ENCODE results near the gene SMIM7. TPM values are rescaled to one million over a fixed set of nuclear protein-coding genes. Genes with fewer than 3 reads are reported as not detected.

The SMIM7 gene
- total RNA-seq, 1 experiment from 2014 or later, result 66.4 TPM

DNA sequence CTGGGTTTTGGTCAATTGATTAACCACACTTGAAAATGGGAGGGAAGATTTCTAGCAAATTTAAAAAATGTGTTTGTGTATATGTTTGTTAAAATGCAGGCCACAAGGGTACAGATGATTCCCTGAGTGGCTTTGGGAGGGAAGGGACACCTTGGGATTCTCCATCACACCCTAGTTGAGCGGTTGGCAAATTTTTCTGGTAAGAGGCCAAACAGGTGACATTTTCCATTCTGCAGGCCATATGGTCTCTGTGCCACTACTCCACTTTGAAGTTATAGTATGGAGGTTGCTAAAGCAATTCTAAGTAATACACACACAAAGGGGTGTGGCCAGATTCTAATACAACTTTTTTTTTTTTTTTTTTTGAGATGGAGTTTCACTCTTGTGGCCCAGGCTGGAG is 19.0 kb downstream of the SMIM7 start:
- POLR2A ChIA-PET, result no interaction called here
- no peaks in the 10 kb centered on the region for H4K20me1 ChIP-seq (ENCODE audit: insufficient read depth)
- H3K9me3 ChIP-seq (ENCODE audit: control insufficient read depth in 1 of 2, insufficient read depth in 1 of 2, low read depth in 1 of 2, low read length in 2 of 2), result no peaks in the 10 kb centered on the region
- no peak overlapping the region for H2AFZ ChIP-seq (ENCODE audit: low read depth, low read length, poor library complexity, severe bottlenecking)
- no peaks in the 10 kb centered on the region for H3K9me2 ChIP-seq (ENCODE audit: insufficient read depth)
- intact Hi-C loops (cut with micrococcal nuclease), result no loop called here
- no peaks in the 10 kb centered on the region for H3K4me1 ChIP-seq (ENCODE audit: control insufficient read depth in 1 of 2, insufficient read depth in 2 of 2, low read length in 2 of 2)
- BruUV-seq (replicated peaks), result no TSS peak
- no peak overlapping the region for H3K4me3 ChIP-seq (replicated peaks in 1 of 2; ENCODE audit: low read depth in 1 of 2, low read length in 2 of 2)
- TF ChIP-seq POLR2AphosphoS5 (IDR thresholded peaks at IDR 0.05; ENCODE audit: low read depth, low read length) (no peak), TCF7L2 (IDR thresholded peaks at IDR 0.05; ENCODE audit: borderline replicate concordance, extremely low read depth, insufficient read depth, insufficient read length) (no peak), EGR1 (IDR thresholded peaks at IDR 0.05; ENCODE audit: low read depth) (no peak), ZNF274 (IDR thresholded peaks at IDR 0.05; ENCODE audit: low read depth, low read length) (no peak), SP1 (IDR thresholded peaks at IDR 0.05; ENCODE audit: low read depth) (no peak), JUND (IDR thresholded peaks at IDR 0.05) (no peak), EZH2phosphoT487 (IDR thresholded peaks at IDR 0.05; ENCODE audit: borderline replicate concordance) (no peak), FOSL1 (IDR thresholded peaks at IDR 0.05; ENCODE audit: low read depth) (no peak), ELF1 (IDR thresholded peaks at IDR 0.05; ENCODE audit: borderline replicate concordance, low read depth) (no peak), POLR2A (IDR thresholded peaks at IDR 0.05; ENCODE audit: borderline replicate concordance, extremely low read depth, insufficient read depth, insufficient read length) (no peak), EZH2 (IDR thresholded peaks at IDR 0.05) (no peak), ZFX (IDR thresholded peaks at IDR 0.05) (no peak), SRF (IDR thresholded peaks at IDR 0.05; ENCODE audit: low read depth) (no peak), CBX3 (IDR thresholded peaks at IDR 0.05; ENCODE audit: low read depth) (no peak)
- TF ChIP-seq, protein P1, sequence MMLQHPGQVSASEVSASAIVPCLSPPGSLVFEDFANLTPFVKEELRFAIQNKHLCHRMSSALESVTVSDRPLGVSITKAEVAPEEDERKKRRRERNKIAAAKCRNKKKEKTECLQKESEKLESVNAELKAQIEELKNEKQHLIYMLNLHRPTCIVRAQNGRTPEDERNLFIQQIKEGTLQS (IDR thresholded peaks at IDR 0.05), result no peak
- H3K27ac ChIP-seq (ENCODE audit: low read depth, low read length), result no peak overlapping the region
- RAD21 ChIA-PET (ENCODE audit: low non-redundant PET in 1 of 2, low total read pairs in 2 of 2, uncharacterized antibody in 2 of 2, unreplicated experiment in 2 of 2), result no interaction called here
- peaks cover 92% of the 10 kb centered on the region for H3K79me2 ChIP-seq (ENCODE audit: insufficient read depth, low read length)
- CTCF ChIA-PET, result no interaction called here
- no peak for DNase-seq (ENCODE audit: low read depth, low spot score)
- no peak overlapping the region for H3K4me2 ChIP-seq (ENCODE audit: low read length)
- H3K36me3 ChIP-seq (ENCODE audit: control insufficient read depth in 1 of 2, insufficient read depth in 2 of 2, low read length in 2 of 2), result peaks cover 31 to 32% of the 10 kb centered on the region in 2 experiments; a peak in 3 of 4 replicates
- no peak for ATAC-seq
- no peaks in the 10 kb centered on the region for H3K27me3 ChIP-seq (ENCODE audit: insufficient read depth, low read length)
- no peak overlapping the region for H3K9ac ChIP-seq (ENCODE audit: low read length)
